Muscle of back (tissue), 13 donors: ENCODE data around the gene TCN1. TPM values are rescaled to one million over a fixed set of nuclear protein-coding genes. Genes with fewer than 3 reads are reported as not detected.
"Not testable (repeated sequence)": the region's sequence is repeated elsewhere in the genome, so short reads cannot be mapped to it uniquely, and the experiment has no call there.

ENCODE experiments used
- DNase-seq, 3 donors: peaks; one replicate each; pipeline versions ENCODE4 v3.0.0 to v3.0.0-alpha.2; 2013
- long read RNA-seq, 9 donors: transcript quantifications; one replicate each; lab custom pipeline, GENCODE V29; 2026
- polyA plus RNA-seq, 10 donors: library from polyadenylated mRNA; unstranded; fragments of 120-200 nt; gene quantifications; one replicate each; pipeline ENCODE4 v1.2.1, GENCODE V29; 2013; ENCODE audit not compliant: insufficient read length in 10 of 10

The TCN1 gene, protein sequence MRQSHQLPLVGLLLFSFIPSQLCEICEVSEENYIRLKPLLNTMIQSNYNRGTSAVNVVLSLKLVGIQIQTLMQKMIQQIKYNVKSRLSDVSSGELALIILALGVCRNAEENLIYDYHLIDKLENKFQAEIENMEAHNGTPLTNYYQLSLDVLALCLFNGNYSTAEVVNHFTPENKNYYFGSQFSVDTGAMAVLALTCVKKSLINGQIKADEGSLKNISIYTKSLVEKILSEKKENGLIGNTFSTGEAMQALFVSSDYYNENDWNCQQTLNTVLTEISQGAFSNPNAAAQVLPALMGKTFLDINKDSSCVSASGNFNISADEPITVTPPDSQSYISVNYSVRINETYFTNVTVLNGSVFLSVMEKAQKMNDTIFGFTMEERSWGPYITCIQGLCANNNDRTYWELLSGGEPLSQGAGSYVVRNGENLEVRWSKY
- under 1 TPM in 3 of 10 donors, not detected in 7; 0.16 to 0.38 (median 0.22) TPM for polyA plus RNA-seq
- long read RNA-seq, donor 1, result 0 reads
- long read RNA-seq, donor 2, result 0 reads
- long read RNA-seq, donor 3, result 0 reads
- long read RNA-seq, donor 4, result 0 reads
- long read RNA-seq, donor 5, result 0 reads
- long read RNA-seq, donor 6, result 0 reads
- long read RNA-seq, donor 7, result 0 reads
- long read RNA-seq, donor 8, result 0 reads
- long read RNA-seq, donor 9, result 0 reads

DNA sequence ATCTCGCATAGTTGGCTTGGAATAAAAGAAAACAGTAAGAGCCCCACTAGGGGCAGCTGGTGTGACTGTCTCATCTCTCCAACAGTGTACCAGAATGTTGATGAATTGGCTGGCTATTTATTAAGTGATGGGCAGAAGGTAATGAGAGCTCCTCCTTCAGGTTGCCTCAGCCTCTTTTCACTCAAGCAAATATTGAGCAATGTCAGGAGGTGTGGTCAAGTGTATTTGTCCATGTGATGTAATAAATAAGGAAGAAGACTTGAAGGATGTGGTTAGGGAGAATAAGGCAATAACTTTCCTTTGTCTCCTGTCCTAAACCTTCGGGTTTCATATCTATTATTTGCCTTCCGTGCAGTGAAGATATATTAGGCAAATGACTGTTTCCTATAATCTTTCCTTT is at the start of gene TCN1:
TSS of gene TCN1 (minus strand) at position 91 of the 400 bp plus-strand sequence. CDS start at position 74, 17 bp downstream.
- DNase-seq, result no peak

DNA sequence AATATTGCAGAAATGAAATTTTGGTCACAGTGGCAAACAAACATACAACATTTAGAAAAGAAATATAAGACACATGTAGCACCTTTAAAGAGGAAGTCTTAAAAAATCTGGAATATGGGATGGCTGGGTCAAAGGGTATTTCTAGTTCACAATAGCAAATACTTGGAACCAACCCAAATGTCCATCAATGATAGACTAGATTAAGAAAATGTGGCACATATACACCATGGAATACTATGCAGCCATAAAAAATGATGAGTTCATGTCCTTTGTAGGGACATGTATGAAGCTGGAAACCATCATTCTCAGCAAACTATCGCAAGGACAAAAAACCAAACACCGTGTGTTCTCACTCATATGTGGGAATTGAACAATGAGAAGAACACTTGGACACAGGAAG is 37.3 kb upstream of the TCN1 start:
- not testable (repeated sequence) for DNase-seq

DNA sequence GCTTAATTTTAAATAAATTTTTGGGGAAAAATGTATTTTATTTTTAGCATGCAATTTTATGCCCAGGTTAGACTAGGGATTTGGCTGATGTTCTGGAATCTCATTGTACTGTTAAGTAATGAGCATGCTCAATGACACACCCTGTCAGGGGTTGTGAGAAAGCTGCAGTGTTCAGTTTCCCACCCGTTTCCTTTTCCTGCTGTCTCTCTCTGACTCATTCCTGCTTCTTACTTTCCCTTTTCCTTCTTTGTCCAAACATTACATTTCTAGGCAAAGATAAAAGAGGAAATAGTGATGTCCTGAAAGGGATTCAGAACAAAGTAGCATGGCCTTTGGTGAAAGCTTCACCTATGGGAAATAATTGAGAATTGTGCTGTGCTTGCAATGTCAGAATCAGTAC is 35.0 kb upstream of the TCN1 start:
- DNase-seq, result peak in 1 of 3 donors; percentile 25

DNA sequence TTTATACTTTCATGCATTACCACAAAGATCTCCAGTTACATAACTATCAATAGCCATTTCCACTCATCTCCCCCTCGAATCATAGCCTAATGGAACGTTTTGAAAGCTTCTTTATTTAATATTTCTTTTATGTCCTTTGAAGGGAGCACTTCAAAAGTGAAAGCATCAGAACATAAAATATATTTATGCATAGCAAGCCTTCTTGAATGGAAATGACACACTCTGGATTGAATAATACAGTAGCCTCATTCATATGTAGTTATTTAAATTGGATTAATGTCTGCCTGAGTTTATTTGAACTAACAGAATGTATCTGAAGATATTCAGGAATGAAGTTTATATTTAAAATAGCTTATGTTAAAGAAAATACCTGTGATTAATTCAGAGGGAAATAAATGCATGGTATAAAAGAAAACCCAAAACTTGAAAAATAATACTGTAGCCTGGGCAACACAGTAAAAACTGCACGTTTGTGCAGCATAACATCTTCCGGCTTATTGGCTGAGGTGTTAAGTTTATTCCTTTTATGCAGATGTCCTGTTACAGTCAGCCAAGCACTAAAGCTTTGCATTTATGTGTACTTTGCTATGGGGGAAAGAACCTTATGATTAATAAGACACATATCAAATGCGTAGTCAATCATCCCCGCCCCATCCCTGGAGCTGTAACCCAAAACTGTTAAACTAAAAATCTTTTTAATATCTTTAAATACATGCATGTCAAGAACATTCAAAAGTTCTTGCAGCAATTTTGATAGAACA is 34.3 kb upstream of the TCN1 start:
- no peak for DNase-seq

DNA sequence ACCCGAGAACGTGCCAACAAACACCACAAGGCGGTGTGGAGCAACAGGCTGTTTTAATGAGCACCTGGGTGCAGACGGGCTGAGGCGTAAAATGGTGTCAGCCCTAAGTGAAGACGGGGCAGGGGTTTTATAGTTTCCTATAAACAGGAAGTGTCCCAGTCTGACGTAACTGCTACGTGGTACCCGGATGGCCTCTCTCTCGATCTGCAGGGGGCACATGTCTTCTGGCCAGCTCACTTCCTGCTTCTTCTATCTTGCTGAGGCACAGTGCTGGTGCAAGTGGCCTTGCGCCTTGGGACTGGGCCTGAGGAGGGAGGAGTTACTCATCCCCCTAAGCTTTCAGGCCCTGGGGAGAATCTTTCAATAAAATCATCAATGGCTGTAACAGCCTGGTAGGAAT is 33.2 kb upstream of the TCN1 start:
- no peak for DNase-seq

DNA sequence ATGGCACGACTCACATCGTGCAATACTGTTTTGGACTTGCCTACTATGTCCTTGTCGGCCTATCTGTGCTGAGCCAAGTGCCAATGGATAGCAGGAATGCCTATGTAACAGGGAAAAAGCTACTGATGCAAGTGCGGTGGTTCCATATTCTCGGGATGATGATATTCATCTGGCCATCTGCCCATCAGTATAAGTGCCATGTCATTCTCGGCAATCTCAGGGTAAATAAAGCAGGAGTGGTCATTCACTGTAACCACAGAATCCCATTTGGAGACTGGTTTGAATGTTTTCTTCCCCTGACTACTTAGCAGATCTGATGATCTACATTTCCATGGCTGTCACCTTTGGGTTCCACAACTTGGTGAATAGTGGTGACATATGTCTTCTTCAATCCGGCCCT is 32.4 kb upstream of the TCN1 start:
- DNase-seq, result no peak

DNA sequence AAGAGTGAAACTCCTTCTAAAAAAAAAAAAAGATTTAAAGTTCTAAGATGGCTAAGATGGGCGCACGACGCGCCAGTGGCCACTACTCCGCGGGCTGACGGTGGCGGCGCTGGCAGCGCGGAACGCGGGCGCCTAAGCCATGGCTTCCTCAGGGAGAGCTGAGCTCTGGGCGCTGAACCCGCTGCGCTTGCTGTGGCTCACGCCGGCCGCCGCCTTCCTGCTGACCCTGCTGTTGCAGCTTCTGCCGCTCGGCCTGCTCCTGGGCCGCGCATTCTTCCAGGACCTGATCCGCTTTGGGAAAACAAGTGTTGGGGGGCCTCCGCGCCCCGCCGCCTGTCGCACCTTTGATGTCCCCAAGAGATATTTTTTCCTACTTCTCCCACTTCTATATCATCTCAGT is 31.8 kb upstream of the TCN1 start:
- no peak for DNase-seq

DNA sequence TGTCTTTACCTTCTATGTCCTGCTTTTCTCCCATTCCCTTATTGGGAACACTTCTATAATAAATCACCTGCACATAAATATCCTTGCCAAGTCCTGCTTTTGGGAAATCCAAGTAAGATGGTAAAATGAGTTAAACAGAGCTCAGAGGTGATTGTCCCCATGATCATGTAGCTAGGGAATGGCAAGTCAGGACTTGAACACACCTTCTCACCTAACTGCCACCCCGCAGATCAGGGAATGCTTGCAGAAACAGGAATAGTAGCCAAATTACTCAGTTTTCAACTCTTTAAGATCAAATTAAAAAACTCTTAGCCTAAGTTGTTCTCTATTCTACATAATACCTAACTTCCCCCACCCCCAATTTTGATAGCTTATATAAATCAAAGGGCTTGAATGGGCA is 28.3 kb upstream of the TCN1 start:
- DNase-seq, result no peak

DNA sequence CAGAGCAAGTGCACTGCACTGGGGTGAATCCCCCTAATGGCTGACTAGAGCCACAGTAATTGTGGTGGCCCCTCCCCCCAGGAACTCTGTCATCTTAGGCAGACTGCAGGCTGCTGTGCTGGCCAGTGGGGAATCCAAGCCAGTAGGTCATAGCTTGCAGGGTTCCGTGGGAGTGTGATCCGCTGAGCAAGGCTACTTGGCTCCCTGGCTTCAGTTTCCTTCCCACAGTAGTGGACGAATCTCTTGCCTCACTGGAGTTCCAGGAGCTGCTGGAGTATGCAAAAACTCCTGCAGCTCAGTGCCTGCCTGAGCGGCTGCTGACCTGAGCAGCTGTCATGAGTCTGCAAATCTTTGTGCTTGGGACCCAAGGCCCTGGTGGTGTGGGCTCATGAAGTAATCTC is 25.5 kb upstream of the TCN1 start:
- DNase-seq, result peak in 1 of 3 donors; percentile 3

DNA sequence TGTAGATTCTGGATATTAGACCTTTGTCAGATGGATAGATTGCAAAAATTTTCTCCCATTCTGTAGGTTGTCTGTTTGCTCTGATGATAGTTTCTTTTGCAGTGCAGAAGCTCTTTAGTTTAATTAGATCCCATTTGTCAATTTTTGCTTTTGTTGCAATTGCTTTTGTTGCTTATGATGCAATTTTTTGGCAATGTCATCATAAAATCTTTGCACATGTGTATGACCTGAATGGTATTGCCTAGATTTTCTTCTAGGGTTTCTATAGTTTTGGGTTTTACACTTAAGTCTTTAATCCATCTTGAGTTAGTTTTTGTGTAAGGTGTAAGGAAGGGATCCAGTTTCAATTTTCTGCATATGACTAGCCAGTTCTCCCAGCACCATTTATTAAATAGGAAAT is 20.9 kb upstream of the TCN1 start:
- not testable (repeated sequence) for DNase-seq

DNA sequence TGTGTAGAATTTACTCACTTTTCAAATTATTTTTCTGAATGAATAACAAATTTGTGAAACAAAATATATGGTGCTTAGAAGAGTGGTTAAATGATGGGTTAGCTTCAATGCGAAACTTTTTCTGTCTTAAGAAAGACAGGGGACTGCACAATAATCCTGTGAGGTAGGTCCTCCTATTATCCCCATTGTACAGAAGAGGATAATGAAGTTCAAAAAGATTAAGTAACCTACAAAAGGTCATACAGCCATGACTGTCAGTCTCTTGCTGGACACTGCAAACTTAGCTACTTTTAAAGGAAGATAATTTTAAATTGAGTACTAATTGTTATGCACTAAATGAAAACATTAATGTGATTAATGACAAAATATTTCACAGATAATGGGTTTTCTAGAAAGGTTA is 17.3 kb upstream of the TCN1 start:
- no peak for DNase-seq

DNA sequence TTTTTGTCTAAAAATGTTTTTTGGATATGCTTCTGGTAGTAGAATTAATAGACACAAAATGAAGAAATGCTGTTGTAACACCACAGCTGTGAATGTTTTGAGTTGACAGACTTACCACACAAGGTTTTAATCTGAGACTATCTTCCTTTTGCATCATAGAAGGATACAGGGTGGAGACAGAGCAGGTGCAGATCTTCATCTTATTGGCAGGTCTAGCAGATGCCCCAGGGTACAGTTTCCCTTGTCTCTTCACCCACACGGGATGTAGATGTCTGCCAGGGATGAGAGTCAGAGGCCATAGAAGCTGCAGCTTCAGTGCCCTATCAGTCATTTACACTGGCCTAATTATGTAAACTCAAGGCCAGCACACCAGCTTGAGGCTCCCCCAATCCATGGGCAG is 13.3 kb upstream of the TCN1 start:
- no peak for DNase-seq

DNA sequence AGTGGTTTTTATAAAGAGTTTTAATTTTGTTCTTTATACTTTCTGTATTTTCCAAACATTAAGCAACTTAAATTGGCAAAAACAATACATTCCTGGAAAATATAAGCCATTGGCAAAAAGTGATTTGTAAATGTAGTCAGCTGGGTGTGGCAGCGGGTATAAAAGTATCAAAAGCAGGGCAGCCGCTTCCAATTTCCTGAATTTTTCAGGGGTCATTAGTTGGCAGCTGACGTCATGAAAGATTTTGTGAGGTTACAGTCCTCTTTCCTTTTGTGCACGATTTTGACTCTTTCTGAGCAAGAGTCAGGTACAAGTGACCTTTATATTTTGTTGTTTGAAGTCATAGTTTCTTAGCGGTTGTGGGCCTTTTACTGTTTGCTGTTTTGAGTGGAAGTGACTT is 12.3 kb upstream of the TCN1 start, which contains the start of gene OOSP3:
TSS of gene OOSP3 (plus strand) at position 208 of the 400 bp plus-strand sequence. CDS start at position 235, 27 bp downstream.
- no peak for DNase-seq

DNA sequence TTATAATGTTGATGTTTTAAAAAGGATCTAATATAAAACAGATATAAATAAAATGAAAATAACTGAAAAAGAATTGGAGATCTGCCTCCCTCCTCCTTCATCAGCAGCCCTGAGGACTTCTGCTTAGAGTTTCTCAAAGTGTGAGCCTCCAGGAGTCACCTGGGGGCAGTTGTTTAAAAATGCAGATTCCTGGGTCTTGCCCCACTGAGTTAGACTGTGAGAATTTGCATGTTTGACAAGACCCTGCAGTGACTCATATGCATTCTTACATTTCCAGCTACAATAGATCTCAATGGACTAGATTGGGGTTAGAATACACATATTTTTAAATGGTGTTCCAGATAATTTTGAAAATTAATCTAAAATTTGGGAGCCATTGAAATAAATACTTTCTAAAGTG is 11.5 kb upstream of the TCN1 start:
- DNase-seq, result no peak

DNA sequence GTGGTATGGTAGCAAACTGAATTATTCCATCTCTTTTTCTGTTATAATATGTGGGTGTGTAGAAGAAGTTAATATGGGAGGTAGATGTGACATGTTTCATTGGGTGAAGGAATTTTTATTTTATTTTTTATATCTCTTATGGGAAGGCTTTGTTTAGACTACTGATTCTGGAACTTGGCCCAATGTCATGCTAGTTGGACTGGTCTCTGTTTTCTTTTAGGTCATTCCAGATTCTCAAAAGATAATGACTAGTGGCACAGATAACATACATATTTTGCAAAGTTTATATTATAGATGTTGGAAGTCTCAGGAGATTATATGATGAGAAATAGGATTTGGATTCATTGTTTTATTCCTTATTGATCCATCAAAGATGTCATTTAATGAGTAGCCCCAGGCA is 11.0 kb upstream of the TCN1 start:
- DNase-seq, result no peak

DNA sequence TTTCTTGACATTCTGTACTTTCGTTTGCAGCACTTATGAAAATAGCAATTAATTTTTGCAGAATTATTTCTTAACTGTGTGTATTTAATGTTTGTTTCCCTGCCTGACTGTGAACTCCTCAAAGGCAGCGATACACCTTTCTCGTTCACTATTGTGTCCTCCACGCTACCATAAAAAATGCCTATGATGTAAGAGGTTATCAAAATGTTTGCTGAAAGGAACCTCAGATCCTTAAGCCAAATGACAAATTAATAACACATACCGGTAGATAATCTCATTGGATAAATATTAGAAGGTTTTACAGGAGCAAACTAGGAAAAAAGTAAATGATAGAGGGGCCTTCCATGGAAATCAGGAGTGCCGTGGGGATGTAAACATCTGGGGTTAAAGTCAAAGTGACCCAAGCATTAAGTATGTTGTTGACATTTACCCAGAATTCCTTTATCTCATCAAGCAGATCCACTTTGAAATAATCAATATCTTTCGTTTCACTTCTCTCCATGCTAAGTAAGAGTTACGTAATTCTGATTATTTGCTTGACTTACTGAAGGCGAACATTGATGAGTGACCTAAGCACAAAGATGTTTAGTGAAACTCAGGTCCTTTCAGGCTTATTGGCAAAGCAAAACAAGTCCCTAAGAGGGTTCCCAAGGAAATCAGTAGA is 9.7 kb upstream of the TCN1 start:
- no peak for DNase-seq

DNA sequence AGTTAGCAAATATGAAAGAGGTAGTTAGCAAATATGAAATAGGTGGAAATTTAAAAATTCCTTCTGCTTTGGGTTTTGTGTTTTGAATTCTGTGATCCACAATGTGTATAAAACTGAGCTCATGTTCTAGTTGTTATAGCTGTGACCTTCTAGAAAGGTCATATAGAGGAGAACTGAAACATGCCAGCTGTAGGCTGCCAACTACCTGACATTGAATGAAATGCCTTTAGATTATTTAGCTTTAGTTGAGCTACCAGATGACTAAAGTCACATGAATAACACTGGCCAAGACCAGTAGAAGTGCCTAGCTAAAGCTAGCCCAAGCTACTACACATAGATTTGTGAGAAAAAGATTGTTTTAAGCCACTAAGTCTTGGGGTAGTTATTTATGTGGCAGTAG is 5.8 kb upstream of the TCN1 start:
- DNase-seq, result no peak

DNA sequence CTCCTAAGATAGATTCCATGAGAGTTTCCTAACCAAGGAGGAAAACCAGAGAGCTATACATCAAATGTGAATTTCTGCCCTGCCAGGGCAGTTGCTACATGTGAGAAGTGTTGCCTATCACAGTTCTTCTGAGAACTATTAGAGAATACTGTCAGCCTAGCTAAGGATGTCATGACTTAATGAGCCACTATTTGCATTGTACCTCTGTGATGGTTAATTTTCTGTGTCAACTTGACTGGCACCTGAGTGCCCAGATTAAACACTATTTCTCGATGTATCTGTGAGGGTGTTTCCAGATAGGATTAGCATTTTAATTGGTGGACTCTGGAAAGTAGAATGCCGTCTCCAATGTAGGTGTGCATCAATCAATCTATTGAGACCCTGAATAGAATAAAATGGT is 1.7 kb upstream of the TCN1 start:
- DNase-seq, result no peak

DNA sequence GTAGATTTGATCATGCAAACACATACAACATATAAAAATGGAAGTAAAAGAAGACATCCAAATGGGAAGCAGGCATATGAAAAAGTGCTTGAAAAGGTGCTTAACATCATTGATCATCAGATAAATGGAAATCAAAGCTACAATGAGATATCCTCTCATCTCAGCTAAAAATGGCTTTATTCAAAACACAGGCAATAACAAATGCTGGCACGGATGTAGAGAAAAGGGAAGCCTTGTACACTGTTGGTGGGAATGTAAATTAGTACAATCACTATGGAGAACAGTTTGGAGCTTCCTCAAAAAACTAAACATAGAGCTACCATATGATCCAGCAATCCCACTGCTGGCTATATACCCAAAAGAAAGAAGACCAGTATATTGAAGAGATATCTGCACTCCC is 549 bp upstream of the TCN1 start:
- DNase-seq, result no peak

DNA sequence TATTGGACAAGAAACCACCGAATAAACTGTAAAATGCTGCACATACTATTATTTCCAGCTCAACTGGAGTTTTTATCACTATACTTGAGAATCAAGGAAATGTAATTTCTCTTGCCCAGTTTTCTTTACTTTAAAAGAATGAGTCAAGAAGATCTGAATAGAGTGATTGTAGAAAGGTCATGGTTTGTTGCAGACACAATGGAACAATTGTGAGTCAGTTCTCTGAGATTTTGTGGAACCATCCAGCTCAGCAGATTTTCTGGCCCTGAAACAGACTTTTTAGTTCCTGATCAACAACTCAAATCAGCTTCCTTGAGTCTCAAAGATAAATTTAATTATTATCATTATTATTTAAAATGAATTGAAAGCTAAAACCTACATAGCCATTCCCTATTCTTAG is 1.3 kb downstream of the TCN1 start:
- no peak for DNase-seq

DNA sequence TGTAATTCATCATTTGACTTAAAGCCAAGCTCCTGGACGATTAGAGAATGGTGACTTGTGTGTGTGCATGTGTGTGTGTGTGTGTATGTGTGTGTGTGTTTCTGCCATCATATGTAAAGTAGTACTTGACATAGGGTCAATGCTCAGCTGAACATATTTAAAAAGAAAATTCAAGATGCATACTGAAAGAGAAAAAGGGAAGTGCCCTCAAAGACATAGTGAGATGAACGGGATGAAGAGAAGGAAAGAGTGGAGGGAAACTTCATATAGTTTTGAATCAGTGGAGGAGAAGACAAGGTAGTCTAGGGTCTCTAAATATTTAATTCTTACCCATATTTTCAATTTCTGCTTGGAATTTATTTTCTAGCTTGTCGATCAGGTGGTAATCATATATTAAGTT is 4.0 kb downstream of the TCN1 start:
- no peak for DNase-seq

DNA sequence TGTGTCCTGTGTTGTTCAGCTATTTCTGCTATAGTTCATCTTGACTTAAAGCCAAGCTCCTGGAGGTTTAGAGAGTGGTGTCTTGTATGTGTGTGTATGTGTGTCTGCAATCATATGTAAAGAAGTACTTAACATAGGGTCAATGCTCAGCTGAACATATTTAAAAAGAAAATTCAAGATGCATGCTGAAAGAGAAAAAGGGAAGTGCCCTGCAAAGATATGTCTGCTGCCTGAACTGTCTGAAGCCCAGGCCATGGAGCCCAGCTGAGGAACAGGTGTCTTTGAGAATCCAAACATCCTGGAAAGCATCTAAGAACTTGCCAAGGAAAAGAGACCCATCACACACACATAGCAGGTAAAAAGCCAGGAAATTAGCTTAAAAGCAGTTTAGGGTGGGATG is 6.6 kb downstream of the TCN1 start:
- no peak for DNase-seq
